Astrocyte (in vitro differentiated cells and primary cell): ENCODE results near the gene STXBP5. TPM values are rescaled to one million over a fixed set of nuclear protein-coding genes. Genes with fewer than 3 reads are reported as not detected.

Source experiments
- DNase-seq: peaks from one replicate; pipeline ENCODE4 v3.0.0-alpha.2; 2010; ENCODE audit warnings: low read depth
- FAIRE-seq: peaks from 2 replicates; lab custom pipeline; 2011; peaks lifted over from hg19 to GRCh38; lab: Jason Lieb, UNC
- H2AFZ ChIP-seq: 2 replicates; pipeline ENCODE4 v1.6.0; 2012; ENCODE audit warnings: low read depth, low read length, inconsistent platforms
- H3K27ac ChIP-seq: 2 replicates; pipeline ENCODE4 v1.5.1; 2011; ENCODE audit warnings: low read depth, low read length, inconsistent platforms
- H3K27me3 ChIP-seq: 2 replicates; pipeline ENCODE4 v1.6.0; 2011; ENCODE audit warnings: low read length, inconsistent platforms; ENCODE audit not compliant: insufficient read depth
- H3K36me3 ChIP-seq: 2 replicates; pipeline ENCODE4 v1.5.1; 2011; ENCODE audit warnings: low read length, inconsistent platforms; ENCODE audit not compliant: insufficient read depth
- H3K4me1 ChIP-seq: 2 replicates; pipeline ENCODE4 v1.5.1; 2011; ENCODE audit warnings: low read length, inconsistent platforms; ENCODE audit not compliant: insufficient read depth
- H3K4me2 ChIP-seq: 2 replicates; pipeline ENCODE4 v1.6.0; 2012; ENCODE audit warnings: low read length, inconsistent platforms
- H3K4me3 ChIP-seq: 2 replicates; pipeline ENCODE4 v1.5.1; 2011; ENCODE audit warnings: low read depth, mild to moderate bottlenecking, low read length, inconsistent platforms; ENCODE audit not compliant: insufficient read depth
- H3K79me2 ChIP-seq: 2 replicates; pipeline ENCODE4 v1.6.0; 2012; ENCODE audit warnings: mild to moderate bottlenecking, low read length, inconsistent platforms; ENCODE audit not compliant: insufficient read depth
- H3K9ac ChIP-seq: 2 replicates; pipeline ENCODE4 v1.6.0; 2012; ENCODE audit warnings: mild to moderate bottlenecking, low read length, inconsistent platforms
- H3K9me3 ChIP-seq: 2 replicates; pipeline ENCODE4 v1.5.1; 2012; ENCODE audit warnings: low read depth, mild to moderate bottlenecking, low read length, inconsistent platforms; ENCODE audit not compliant: insufficient read depth
- H4K20me1 ChIP-seq: 2 replicates; pipeline ENCODE4 v1.6.0; 2012; ENCODE audit warnings: low read length, inconsistent platforms; ENCODE audit not compliant: insufficient read depth
- H3K27ac Mint-ChIP-seq: one replicate; pipeline ENCODE4 v1.8.0; 2021; ENCODE audit warnings: mild to moderate bottlenecking, mixed read lengths; ENCODE audit not compliant: unreplicated experiment
- H3K27me3 Mint-ChIP-seq: one replicate; pipeline ENCODE4 v1.8.0; 2021; ENCODE audit warnings: low read depth, mixed read lengths; ENCODE audit not compliant: unreplicated experiment
- H3K36me3 Mint-ChIP-seq: one replicate; pipeline ENCODE4 v1.8.0; 2021; ENCODE audit warnings: low read depth, mixed read lengths; ENCODE audit not compliant: unreplicated experiment
- H3K4me1 Mint-ChIP-seq: one replicate; pipeline ENCODE4 v1.8.0; 2021; ENCODE audit warnings: low read depth, mixed read lengths; ENCODE audit not compliant: unreplicated experiment
- H3K4me3 Mint-ChIP-seq: one replicate; pipeline ENCODE4 v1.8.0; 2021; ENCODE audit warnings: mild to moderate bottlenecking, moderate library complexity, mixed read lengths; ENCODE audit not compliant: unreplicated experiment
- H3K9me3 Mint-ChIP-seq: one replicate; pipeline ENCODE4 v1.8.0; 2021; ENCODE audit warnings: mild to moderate bottlenecking, mixed read lengths; ENCODE audit not compliant: unreplicated experiment
- EZH2 ChIP-seq: IDR thresholded peaks from 2 replicates; pipeline ENCODE4 v1.6.1; 2012; ENCODE audit warnings: mild to moderate bottlenecking, low read length, inconsistent platforms; ENCODE audit not compliant: insufficient read depth
- total RNA-seq: library from RNA; stranded (reverse); gene quantifications from 2 replicates; pipeline ENCODE4 v1.2.1, GENCODE V29; 2021
- TF ChIP-seq, protein P1 (sequence below): IDR thresholded peaks from 2 replicates; pipeline ENCODE4 v1.5.1; 2011; ENCODE audit warnings: low read depth, mild to moderate bottlenecking, inconsistent platforms, low read length, moderate library complexity; ENCODE audit not compliant: insufficient read depth

STXBP5 gene
- total RNA-seq, 1 donor from 2014 or later = 25.7 TPM

DNA sequence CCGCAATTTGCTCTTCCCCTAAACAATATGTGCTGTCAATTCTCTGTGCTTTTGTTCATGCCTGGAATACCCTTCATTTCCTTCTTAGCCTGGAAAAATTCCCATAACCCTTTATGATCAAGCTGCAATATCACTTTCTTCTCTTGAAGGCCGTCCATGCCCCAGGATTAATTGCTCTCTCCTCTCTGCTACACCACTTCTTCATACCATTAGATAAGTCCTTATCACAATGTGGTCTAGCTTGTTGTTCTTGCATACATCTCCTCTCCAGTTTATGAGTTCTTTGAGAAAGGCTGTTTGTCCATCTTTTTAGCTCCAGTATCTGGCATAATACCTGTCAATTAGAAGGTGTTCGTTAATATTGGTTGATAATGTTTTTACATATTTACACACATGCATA lies 193.1 kb downstream of the STXBP5 start:
- H3K4me1 Mint-ChIP-seq = no peaks in the 10 kb centered on the region
- Histone ChIP-seq H3K27me3 (no peaks in the 10 kb centered on the region), H3K9ac (no peak overlapping the region), H3K79me2 (no peaks in the 10 kb centered on the region), H3K4me1 (no peaks in the 10 kb centered on the region), H3K27ac (no peak overlapping the region), H3K36me3 (no peaks in the 10 kb centered on the region), H3K4me3 (no peak overlapping the region), H2AFZ (no peak overlapping the region), H4K20me1 (no peaks in the 10 kb centered on the region), H3K4me2 (no peak overlapping the region), H3K9me3 (peaks cover 8% of the 10 kb centered on the region)
- peaks cover 13% of the 10 kb centered on the region for H3K9me3 Mint-ChIP-seq
- H3K36me3 Mint-ChIP-seq = no peaks in the 10 kb centered on the region
- FAIRE-seq (no peak), DNase-seq (peak; percentile 5)
- H3K4me3 Mint-ChIP-seq = no peak overlapping the region
- no peak overlapping the region for H3K27ac Mint-ChIP-seq
- no peaks in the 10 kb centered on the region for H3K27me3 Mint-ChIP-seq
- TF ChIP-seq, protein P1, sequence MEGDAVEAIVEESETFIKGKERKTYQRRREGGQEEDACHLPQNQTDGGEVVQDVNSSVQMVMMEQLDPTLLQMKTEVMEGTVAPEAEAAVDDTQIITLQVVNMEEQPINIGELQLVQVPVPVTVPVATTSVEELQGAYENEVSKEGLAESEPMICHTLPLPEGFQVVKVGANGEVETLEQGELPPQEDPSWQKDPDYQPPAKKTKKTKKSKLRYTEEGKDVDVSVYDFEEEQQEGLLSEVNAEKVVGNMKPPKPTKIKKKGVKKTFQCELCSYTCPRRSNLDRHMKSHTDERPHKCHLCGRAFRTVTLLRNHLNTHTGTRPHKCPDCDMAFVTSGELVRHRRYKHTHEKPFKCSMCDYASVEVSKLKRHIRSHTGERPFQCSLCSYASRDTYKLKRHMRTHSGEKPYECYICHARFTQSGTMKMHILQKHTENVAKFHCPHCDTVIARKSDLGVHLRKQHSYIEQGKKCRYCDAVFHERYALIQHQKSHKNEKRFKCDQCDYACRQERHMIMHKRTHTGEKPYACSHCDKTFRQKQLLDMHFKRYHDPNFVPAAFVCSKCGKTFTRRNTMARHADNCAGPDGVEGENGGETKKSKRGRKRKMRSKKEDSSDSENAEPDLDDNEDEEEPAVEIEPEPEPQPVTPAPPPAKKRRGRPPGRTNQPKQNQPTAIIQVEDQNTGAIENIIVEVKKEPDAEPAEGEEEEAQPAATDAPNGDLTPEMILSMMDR = no peak
- TF ChIP-seq EZH2 = no peak

DNA sequence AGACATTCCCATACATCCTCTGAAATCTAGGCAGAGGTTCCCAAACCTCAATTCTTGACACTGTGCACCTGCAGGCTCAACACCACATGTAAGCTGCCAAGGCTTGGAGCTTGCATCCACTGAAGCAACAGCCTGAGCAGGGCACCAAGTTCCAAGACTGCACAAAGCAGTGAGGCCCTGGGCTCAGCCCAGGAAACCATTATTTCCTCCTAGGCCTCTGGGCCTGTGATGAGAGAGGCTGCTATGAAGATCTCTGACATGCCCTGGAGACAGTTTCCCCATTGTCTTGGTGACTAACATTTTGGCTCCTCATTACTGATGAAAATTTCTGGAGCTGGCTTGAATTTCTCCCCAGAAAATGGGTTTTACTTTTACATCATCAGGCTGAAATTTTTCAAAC lies 196.8 kb downstream of the STXBP5 start:
- Mint-ChIP-seq H3K9me3 (peaks cover 12% of the 10 kb centered on the region), H3K4me1 (no peaks in the 10 kb centered on the region), H3K27me3 (no peaks in the 10 kb centered on the region), H3K4me3 (no peak overlapping the region), H3K36me3 (no peaks in the 10 kb centered on the region), H3K27ac (no peak overlapping the region)
- no peaks in the 10 kb centered on the region for H3K79me2 ChIP-seq
- no peak overlapping the region for H3K4me2 ChIP-seq
- no peak overlapping the region for H2AFZ ChIP-seq
- no peak for DNase-seq
- no peak for FAIRE-seq
- no peak overlapping the region for H3K27ac ChIP-seq
- no peaks in the 10 kb centered on the region for H3K27me3 ChIP-seq
- H3K4me1 ChIP-seq = no peaks in the 10 kb centered on the region
- H4K20me1 ChIP-seq = no peaks in the 10 kb centered on the region
- TF ChIP-seq, protein P1 = no peak
- TF ChIP-seq EZH2 = no peak
- H3K9ac ChIP-seq = no peak overlapping the region
- peaks cover 8% of the 10 kb centered on the region for H3K9me3 ChIP-seq
- H3K36me3 ChIP-seq = no peaks in the 10 kb centered on the region
- no peak overlapping the region for H3K4me3 ChIP-seq

DNA sequence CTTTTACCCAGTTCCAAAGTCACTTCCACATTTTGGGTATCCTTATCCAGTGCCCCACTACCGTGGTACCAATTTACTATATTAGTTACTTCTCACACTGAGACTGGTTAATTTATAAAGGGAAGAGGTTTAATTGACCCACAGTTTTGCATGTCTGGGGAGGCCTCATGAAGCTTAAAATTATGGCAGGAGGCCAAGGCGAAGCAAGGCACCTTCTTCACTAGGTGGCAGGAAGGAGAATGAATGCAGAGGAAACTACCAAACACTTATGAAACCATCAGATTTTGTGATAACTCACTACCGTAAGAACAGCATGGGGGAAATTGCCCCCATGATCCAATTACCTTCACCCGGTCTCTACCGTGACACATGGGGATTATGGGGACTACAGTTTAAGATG lies 197.6 kb downstream of the STXBP5 start:
- Mint-ChIP-seq H3K9me3 (peaks cover 12% of the 10 kb centered on the region), H3K4me1 (no peaks in the 10 kb centered on the region), H3K4me3 (no peak overlapping the region), H3K27me3 (no peaks in the 10 kb centered on the region), H3K27ac (no peak overlapping the region), H3K36me3 (no peaks in the 10 kb centered on the region)
- no peaks in the 10 kb centered on the region for H3K27me3 ChIP-seq
- H3K79me2 ChIP-seq = no peaks in the 10 kb centered on the region
- H3K4me3 ChIP-seq = no peak overlapping the region
- no peaks in the 10 kb centered on the region for H3K36me3 ChIP-seq
- no peak overlapping the region for H3K9ac ChIP-seq
- no peak overlapping the region for H3K27ac ChIP-seq
- H2AFZ ChIP-seq = no peak overlapping the region
- H3K4me2 ChIP-seq = no peak overlapping the region
- TF ChIP-seq, protein P1 = no peak
- TF ChIP-seq EZH2 = no peak
- no peaks in the 10 kb centered on the region for H3K4me1 ChIP-seq
- no peak for FAIRE-seq
- no peak for DNase-seq
- peaks cover 12% of the 10 kb centered on the region for H3K9me3 ChIP-seq
- H4K20me1 ChIP-seq = no peaks in the 10 kb centered on the region
